ENCODE data around the gene SLC7A9. TPM values are rescaled to one million over a fixed set of nuclear protein-coding genes. Genes with fewer than 3 reads are reported as not detected.

SLC7A9 gene
- total and polyA plus RNA-seq, 10 of the 15 experiments (the other 5 are each of a cell fraction or from before 2014, with no cell fraction given): 0.13 to 0.17 TPM; not detected in 8

- TF ChIP-seq REST (IDR thresholded peaks at IDR 0.05; ENCODE audit: low read depth, low read length): no peak
Observed at GRCh38 chr19:32864318-32865007, 5.1 kb downstream of the SLC7A9 start (continued).

- no peak for TF ChIP-seq CTCF (IDR thresholded peaks at IDR 0.05 in 2 of 3, conservative IDR thresholded peaks at IDR 0.05 in 1 of 3; ENCODE audit: control insufficient read depth in 2 of 3, extremely low read depth in 1 of 3, insufficient read depth in 1 of 3, low read depth in 3 of 3, low read length in 3 of 3)
- no peak for TF ChIP-seq RFX5 (IDR thresholded peaks at IDR 0.05; ENCODE audit: low read depth, low read length)
- TF ChIP-seq POLR2AphosphoS5 (IDR thresholded peaks at IDR 0.05; ENCODE audit: low read length): no peak
- no peak for TF ChIP-seq NFXL1 (IDR thresholded peaks at IDR 0.05; ENCODE audit: borderline replicate concordance)
- no peak for TF ChIP-seq SUZ12 (IDR thresholded peaks at IDR 0.05; ENCODE audit: unreplicated experiment)
- no peak for TF ChIP-seq PAX5 (IDR thresholded peaks at IDR 0.05; ENCODE audit: borderline replicate concordance, low read depth, low read length)
- WGBS (ENCODE audit: insufficient coverage, insufficient replicate concordance, low lambda C conversion rate, missing lambda C conversion rate): 51% methylated on average over 13 of the region's 13 CpGs
- H3K4me2 ChIP-seq (ENCODE audit: control insufficient read depth, insufficient read depth): no peak overlapping the region
- POLR2A ChIA-PET: no interaction called here
- H3K4me1 ChIP-seq (ENCODE audit: control insufficient read depth, insufficient read depth, low read length): no peaks in the 10 kb centered on the region
- H3K27me3 ChIP-seq (replicated peaks in 1 of 2; ENCODE audit: control insufficient read depth in 2 of 2, insufficient read depth in 2 of 2, low read length in 1 of 2): no peaks in the 10 kb centered on the region
- no peaks in the 10 kb centered on the region for H3K36me3 ChIP-seq (ENCODE audit: control insufficient read depth in 2 of 2, insufficient read depth in 2 of 2, low read length in 1 of 2)
- no peak for DNase-seq (ENCODE audit: low read depth, low spot score)
- H3K4me3 ChIP-seq: no peak overlapping the region
- in situ Hi-C loops (cut with MboI): no loop called here
- no peaks in the 10 kb centered on the region for H3K79me2 ChIP-seq (ENCODE audit: control insufficient read depth, insufficient read depth, low read length)
- no peak for FAIRE-seq
- CTCF ChIA-PET: no interaction called here
- SMC1A ChIA-PET (ENCODE audit: uncharacterized antibody, unreplicated experiment): no interaction called here
- H4K20me1 ChIP-seq (ENCODE audit: control insufficient read depth, insufficient read depth): no peaks in the 10 kb centered on the region
- H3K9me3 ChIP-seq (replicated peaks; ENCODE audit: control insufficient read depth, insufficient read depth, low read length): no peaks in the 10 kb centered on the region
- intact Hi-C loops (cut with micrococcal nuclease; ENCODE audit: unreplicated experiment): no loop called here
- RAD21 ChIA-PET (ENCODE audit: unreplicated experiment): no interaction called here
- no TSS peak for BruUV-seq (replicated peaks)
- H3K27ac ChIP-seq (ENCODE audit: control insufficient read depth, insufficient read depth): no peak overlapping the region
- H3K9ac ChIP-seq (ENCODE audit: control insufficient read depth, insufficient read depth, low read length): no peak overlapping the region
- ATAC-seq: no peak
- H2AFZ ChIP-seq (ENCODE audit: control insufficient read depth, low read depth, low read length): no peak overlapping the region
Observed at GRCh38 chr19:32863841-32864240, 5.7 kb downstream of the SLC7A9 start.
